Activated naive CD8-positive, alpha-beta T cell treated with anti-CD3 and anti-CD28 coated beads, Interleukin-2, amount 10 ng/mL, durations not matched to agents 7 days and 5 days (primary cell): ENCODE data around the gene LIN28B. TPM values are rescaled to one million over a fixed set of nuclear protein-coding genes. Genes with fewer than 3 reads are reported as not detected.
"Not testable (repeated sequence)": the region's sequence is repeated elsewhere in the genome, so short reads cannot be mapped to it uniquely, and the experiment has no call there.

ENCODE experiments used
- ATAC-seq: fragments of 150-1000 bp; cut with Tn5 transposase; one replicate; pipeline ENCODE4 v1.10.0; 2021; ENCODE audit warnings: low read depth, moderate library complexity
- POLR2A ChIA-PET: fragments of 350-600 bp; sonication (Branson Sonifier 250); formaldehyde crosslinking; loops from one replicate; lab custom pipeline; 2021; ENCODE audit warnings: antibody characterized with exemption; lab: Charles Lee
- DNase-seq: peaks from one replicate; pipeline ENCODE4 v3.0.0; 2021
- H3K27ac Mint-ChIP-seq: one replicate; pipeline ENCODE4 v1.8.0; 2022; ENCODE audit warnings: mild to moderate bottlenecking, mixed read lengths
- H3K27me3 Mint-ChIP-seq: one replicate; pipeline ENCODE4 v1.8.0; 2022; ENCODE audit warnings: mild to moderate bottlenecking, moderate library complexity, mixed read lengths
- H3K36me3 Mint-ChIP-seq: one replicate; pipeline ENCODE4 v1.8.0; 2021; ENCODE audit warnings: mild to moderate bottlenecking, mixed read lengths
- H3K4me1 Mint-ChIP-seq: one replicate; pipeline ENCODE4 v1.8.0; 2021; ENCODE audit warnings: mixed read lengths
- H3K4me3 Mint-ChIP-seq: one replicate; pipeline ENCODE4 v1.8.0; 2022; ENCODE audit warnings: mild to moderate bottlenecking, moderate library complexity, mixed read lengths
- H3K9me3 Mint-ChIP-seq: one replicate; pipeline ENCODE4 v1.8.0; 2021; ENCODE audit warnings: mixed read lengths
- total RNA-seq, 2 experiments: library from RNA; stranded (reverse); gene quantifications; one replicate each; pipeline ENCODE4 v1.2.3, GENCODE V29; 2021

The LIN28B gene
- total RNA-seq, 2 experiments from 2014 or later, result not detected

DNA sequence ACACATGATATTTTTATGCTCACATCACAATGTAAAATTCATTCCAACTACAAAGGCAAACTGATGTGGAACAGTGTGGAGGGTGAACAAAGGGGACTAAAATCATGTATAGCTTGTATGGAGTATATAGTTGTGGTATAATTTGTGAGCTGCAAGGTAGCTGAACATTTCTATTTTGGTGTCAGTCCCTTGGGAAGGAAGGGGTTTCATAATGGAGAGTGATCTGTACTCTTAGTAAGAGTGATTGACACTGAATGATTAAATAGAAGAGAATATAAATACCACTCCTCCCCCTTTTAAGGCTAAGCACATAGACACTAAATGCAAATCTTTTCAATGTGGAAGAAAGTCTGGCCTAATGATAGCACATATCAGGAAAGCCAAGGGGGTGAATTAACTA lies 118.3 kb downstream of the LIN28B start:
- POLR2A ChIA-PET, result no interaction called here
- Mint-ChIP-seq H3K27me3 (peaks cover 8% of the 10 kb centered on the region), H3K27ac (no peak overlapping the region), H3K4me3 (no peak overlapping the region), H3K4me1 (no peaks in the 10 kb centered on the region), H3K9me3 (no peaks in the 10 kb centered on the region), H3K36me3 (no peaks in the 10 kb centered on the region)
- ATAC-seq (no peak), DNase-seq (no peak)

GRCh38 chr6:105076418-105076817 lies 119.5 kb downstream of the LIN28B start:
- ATAC-seq, POLR2A ChIA-PET, H3K27ac Mint-ChIP-seq, DNase-seq, H3K4me3 Mint-ChIP-seq, H3K9me3 Mint-ChIP-seq, H3K27me3 Mint-ChIP-seq, H3K4me1 Mint-ChIP-seq, H3K36me3 Mint-ChIP-seq: not testable (repeated sequence)

- no peaks in the 10 kb centered on the region for H3K36me3 Mint-ChIP-seq
- no peaks in the 10 kb centered on the region for H3K9me3 Mint-ChIP-seq
- DNase-seq (no peak), ATAC-seq (no peak)
- no peak overlapping the region for H3K27ac Mint-ChIP-seq
- H3K27me3 Mint-ChIP-seq, result peaks cover 11% of the 10 kb centered on the region
- POLR2A ChIA-PET, result no interaction called here
- no peaks in the 10 kb centered on the region for H3K4me1 Mint-ChIP-seq
- no peak overlapping the region for H3K4me3 Mint-ChIP-seq
Measured at GRCh38 chr6:105077596-105078385, 120.9 kb downstream of the LIN28B start.

DNA sequence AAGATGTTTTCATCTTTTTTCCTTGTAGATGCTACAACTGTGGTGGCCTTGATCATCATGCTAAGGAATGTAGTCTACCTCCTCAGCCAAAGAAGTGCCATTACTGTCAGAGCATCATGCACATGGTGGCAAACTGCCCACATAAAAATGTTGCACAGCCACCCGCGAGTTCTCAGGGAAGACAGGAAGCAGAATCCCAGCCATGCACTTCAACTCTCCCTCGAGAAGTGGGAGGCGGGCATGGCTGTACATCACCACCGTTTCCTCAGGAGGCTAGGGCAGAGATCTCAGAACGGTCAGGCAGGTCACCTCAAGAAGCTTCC lies 121.4 kb downstream of the LIN28B start:
- H3K4me3 Mint-ChIP-seq, result no peak overlapping the region
- no peaks in the 10 kb centered on the region for H3K9me3 Mint-ChIP-seq
- no peaks in the 10 kb centered on the region for H3K4me1 Mint-ChIP-seq
- peaks cover 11% of the 10 kb centered on the region for H3K27me3 Mint-ChIP-seq
- H3K36me3 Mint-ChIP-seq, result no peaks in the 10 kb centered on the region
- DNase-seq (no peak), ATAC-seq (no peak)
- POLR2A ChIA-PET, result no interaction called here
- no peak overlapping the region for H3K27ac Mint-ChIP-seq

DNA sequence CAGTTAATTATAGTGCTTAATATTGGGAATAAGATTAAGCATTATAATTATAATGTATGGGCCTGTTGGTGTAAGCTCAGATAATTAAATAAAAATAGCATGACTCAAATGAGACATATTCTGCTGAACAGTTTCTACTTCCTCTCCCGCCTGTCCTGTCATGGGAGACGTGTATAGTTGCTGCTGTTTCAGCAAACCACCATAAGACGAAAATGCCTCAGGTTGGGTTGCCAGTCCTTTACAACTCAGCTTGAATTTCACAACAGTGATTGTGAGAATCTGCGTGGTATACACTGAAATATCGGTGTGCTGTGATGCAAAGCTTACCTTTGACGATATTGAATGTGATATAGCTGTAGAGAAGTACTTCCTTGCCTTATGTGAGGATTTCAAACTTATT lies 123.4 kb downstream of the LIN28B start:
- no peak overlapping the region for H3K27ac Mint-ChIP-seq
- POLR2A ChIA-PET, result no interaction called here
- no peaks in the 10 kb centered on the region for H3K36me3 Mint-ChIP-seq
- no peaks in the 10 kb centered on the region for H3K9me3 Mint-ChIP-seq
- no peak overlapping the region for H3K4me3 Mint-ChIP-seq
- ATAC-seq, result no peak
- DNase-seq, result no peak
- H3K27me3 Mint-ChIP-seq, result peaks cover 14% of the 10 kb centered on the region
- no peaks in the 10 kb centered on the region for H3K4me1 Mint-ChIP-seq

GRCh38 chr6:105081662-105082061 lies 124.8 kb downstream of the LIN28B start:
- DNase-seq, H3K9me3 Mint-ChIP-seq, ATAC-seq, H3K4me1 Mint-ChIP-seq, H3K4me3 Mint-ChIP-seq, H3K27ac Mint-ChIP-seq, H3K36me3 Mint-ChIP-seq, POLR2A ChIA-PET: not testable (repeated sequence)
- peaks cover 15% of the 10 kb centered on the region for H3K27me3 Mint-ChIP-seq

DNA sequence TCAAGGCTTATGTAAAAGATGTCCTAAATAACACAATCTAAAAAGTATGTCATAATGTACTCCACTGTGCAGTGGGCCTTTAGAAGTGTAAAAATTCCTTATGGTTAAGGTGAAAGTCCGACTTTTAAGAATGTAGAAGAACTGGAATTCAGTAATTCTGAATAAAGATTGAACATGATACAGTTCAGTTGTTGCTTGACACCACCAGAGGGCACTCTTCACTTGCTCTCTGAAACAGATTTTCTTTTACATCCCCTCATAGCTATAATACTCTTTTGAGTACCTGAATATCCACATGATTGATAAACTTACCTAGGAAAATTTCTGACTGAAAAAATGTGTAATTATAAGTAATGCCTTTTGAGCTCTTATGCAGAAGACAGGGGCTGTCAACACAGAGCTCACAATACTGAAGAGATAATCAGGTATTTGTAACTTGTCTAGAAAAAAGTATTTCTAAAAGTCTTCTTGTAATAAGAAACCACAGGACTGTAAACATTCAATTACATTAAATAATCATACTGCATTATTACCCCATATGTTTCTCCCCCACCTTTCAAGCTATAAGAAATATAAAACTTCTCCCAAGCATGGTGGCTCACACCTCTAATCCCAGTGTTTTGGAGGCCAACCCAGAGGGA lies 130.8 kb downstream of the LIN28B start:
- H3K27me3 Mint-ChIP-seq, result peaks cover 8% of the 10 kb centered on the region
- no peak overlapping the region for H3K4me3 Mint-ChIP-seq
- no peaks in the 10 kb centered on the region for H3K4me1 Mint-ChIP-seq
- no peak for DNase-seq
- H3K9me3 Mint-ChIP-seq, result no peaks in the 10 kb centered on the region
- ATAC-seq, result no peak
- POLR2A ChIA-PET, result interaction anchor here (0.8 kb wide), 1 partner anchor 315 kb away, joined by 3 read pairs; the partner anchor contains the start of gene PREP
- no peak overlapping the region for H3K27ac Mint-ChIP-seq
- H3K36me3 Mint-ChIP-seq, result no peaks in the 10 kb centered on the region

DNA sequence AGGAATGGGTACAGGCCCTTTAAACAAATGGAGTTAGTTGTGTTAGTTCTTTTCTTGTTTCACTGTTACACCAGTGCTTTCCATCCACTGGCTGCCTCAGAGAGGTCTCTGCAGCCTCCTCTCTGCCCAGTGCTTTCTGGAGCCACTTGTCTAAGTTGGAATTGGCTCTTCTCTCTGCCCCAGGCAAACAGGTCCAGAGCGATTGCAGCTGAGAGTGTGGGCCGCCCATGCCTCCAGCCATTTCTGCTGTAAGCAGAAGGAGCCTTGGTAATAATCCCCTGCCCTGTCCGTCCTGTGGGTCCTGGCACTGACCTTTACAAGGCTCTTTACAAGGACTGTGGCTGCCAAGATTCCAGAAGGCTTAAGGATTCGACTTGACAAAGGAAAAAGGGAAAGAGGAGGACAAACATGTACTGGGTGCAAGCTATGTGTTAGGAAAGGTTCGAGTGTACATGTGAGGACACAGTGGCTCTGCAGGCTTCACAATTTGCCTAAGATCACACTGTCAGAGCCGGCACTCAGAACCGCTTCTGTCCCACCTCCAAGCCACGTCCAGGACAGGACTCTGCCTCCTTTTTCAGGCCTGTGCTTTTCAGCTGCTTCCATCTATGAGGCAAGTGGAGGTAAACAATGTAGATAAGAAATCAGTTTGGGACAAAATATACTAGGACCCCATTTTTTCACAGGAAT lies 134.4 kb downstream of the LIN28B start:
- no peaks in the 10 kb centered on the region for H3K9me3 Mint-ChIP-seq
- peaks cover 5% of the 10 kb centered on the region for H3K27me3 Mint-ChIP-seq
- ATAC-seq (no peak), DNase-seq (no peak)
- POLR2A ChIA-PET, result no interaction called here
- no peaks in the 10 kb centered on the region for H3K4me1 Mint-ChIP-seq
- H3K36me3 Mint-ChIP-seq, result no peaks in the 10 kb centered on the region
- no peak overlapping the region for H3K27ac Mint-ChIP-seq
- no peak overlapping the region for H3K4me3 Mint-ChIP-seq

- POLR2A ChIA-PET, result interaction anchor here (0.6 kb wide), 2 partner anchors 21 to 1160 kb away, joined by 4 read pairs; no protein-coding TSS in a partner anchor
- ATAC-seq (no peak), DNase-seq (no peak)
- Mint-ChIP-seq H3K27me3 (no peaks in the 10 kb centered on the region), H3K9me3 (no peaks in the 10 kb centered on the region), H3K4me1 (no peaks in the 10 kb centered on the region), H3K27ac (no peak overlapping the region), H3K4me3 (no peak overlapping the region), H3K36me3 (no peaks in the 10 kb centered on the region)
Measured at GRCh38 chr6:105094133-105094640, 137.3 kb downstream of the LIN28B start.

GRCh38 chr6:105095139-105095538 lies 138.2 kb downstream of the LIN28B start:
- DNase-seq (no peak), ATAC-seq (no peak)
- H3K27me3 Mint-ChIP-seq, result no peaks in the 10 kb centered on the region
- H3K27ac Mint-ChIP-seq, result no peak overlapping the region
- no peaks in the 10 kb centered on the region for H3K4me1 Mint-ChIP-seq
- no peaks in the 10 kb centered on the region for H3K9me3 Mint-ChIP-seq
- H3K36me3 Mint-ChIP-seq, result no peaks in the 10 kb centered on the region
- no peak overlapping the region for H3K4me3 Mint-ChIP-seq
- POLR2A ChIA-PET, result no interaction called here

- no peaks in the 10 kb centered on the region for H3K9me3 Mint-ChIP-seq
- no peak overlapping the region for H3K27ac Mint-ChIP-seq
- POLR2A ChIA-PET, result no interaction called here
- no peaks in the 10 kb centered on the region for H3K4me1 Mint-ChIP-seq
- no peaks in the 10 kb centered on the region for H3K27me3 Mint-ChIP-seq
- ATAC-seq (no peak), DNase-seq (no peak)
- H3K36me3 Mint-ChIP-seq, result no peaks in the 10 kb centered on the region
- H3K4me3 Mint-ChIP-seq, result no peak overlapping the region
Measured at GRCh38 chr6:105097288-105097687, 140.4 kb downstream of the LIN28B start.

DNA sequence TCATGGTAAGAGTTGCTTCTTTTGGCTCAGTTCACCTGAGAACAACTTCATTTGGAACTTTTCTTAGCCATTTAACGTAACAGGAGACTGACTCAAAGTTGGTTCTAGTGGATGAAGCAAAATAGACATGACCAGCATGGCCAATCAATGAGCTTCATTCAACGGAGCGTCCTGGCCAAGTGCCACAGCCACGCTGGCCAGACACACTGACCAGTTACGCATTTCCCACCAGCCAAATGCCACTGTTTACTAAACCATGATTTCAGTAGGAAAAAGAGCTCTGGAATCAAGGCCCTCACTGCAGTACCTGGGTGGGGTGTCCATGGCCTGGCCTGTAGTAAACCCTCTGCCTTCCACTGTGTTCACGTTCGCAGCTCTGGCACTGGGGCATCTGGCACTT lies 142.5 kb downstream of the LIN28B start:
- Mint-ChIP-seq H3K9me3 (no peaks in the 10 kb centered on the region), H3K36me3 (no peaks in the 10 kb centered on the region), H3K27ac (no peak overlapping the region), H3K4me3 (no peak overlapping the region), H3K4me1 (no peaks in the 10 kb centered on the region), H3K27me3 (no peaks in the 10 kb centered on the region)
- POLR2A ChIA-PET, result no interaction called here
- DNase-seq, result no peak
- ATAC-seq, result no peak

- no peaks in the 10 kb centered on the region for H3K4me1 Mint-ChIP-seq
- ATAC-seq (no peak), DNase-seq (no peak)
- POLR2A ChIA-PET, result no interaction called here
- H3K27me3 Mint-ChIP-seq, result no peaks in the 10 kb centered on the region
- no peak overlapping the region for H3K27ac Mint-ChIP-seq
- H3K36me3 Mint-ChIP-seq, result no peaks in the 10 kb centered on the region
- no peaks in the 10 kb centered on the region for H3K9me3 Mint-ChIP-seq
- H3K4me3 Mint-ChIP-seq, result no peak overlapping the region
Measured at GRCh38 chr6:105102186-105102585, 145.3 kb downstream of the LIN28B start.
